Astrocyte of the cerebellum (primary cell): ENCODE results near the gene SULT1A2.

Experiments
- DNase-seq: peaks from one replicate; pipeline ENCODE4 v3.0.0-alpha.2; 2011; ENCODE audit warnings: low read depth
- H3K4me3 ChIP-seq: 2 replicates; pipeline ENCODE4 v1.5.1; 2011; ENCODE audit warnings: mild to moderate bottlenecking, low read depth, low read length, moderate library complexity
- in situ Hi-C: cut with HindIII; loops from 2 replicates; pipeline ENCODE4 v1.10.0; 2017; ENCODE audit warnings: low sequenced_read_pairs
- TF ChIP-seq, protein P1 (sequence below): IDR thresholded peaks from 2 replicates; pipeline ENCODE4 v1.5.1; 2012; ENCODE audit warnings: low read length, low read depth, moderate library complexity, mild to moderate bottlenecking; ENCODE audit errors: missing control alignments

The SULT1A2 gene

GRCh38 chr16:28587386-28587785 lies 9.5 kb downstream of the SULT1A2 start:
- TF ChIP-seq, protein P1, sequence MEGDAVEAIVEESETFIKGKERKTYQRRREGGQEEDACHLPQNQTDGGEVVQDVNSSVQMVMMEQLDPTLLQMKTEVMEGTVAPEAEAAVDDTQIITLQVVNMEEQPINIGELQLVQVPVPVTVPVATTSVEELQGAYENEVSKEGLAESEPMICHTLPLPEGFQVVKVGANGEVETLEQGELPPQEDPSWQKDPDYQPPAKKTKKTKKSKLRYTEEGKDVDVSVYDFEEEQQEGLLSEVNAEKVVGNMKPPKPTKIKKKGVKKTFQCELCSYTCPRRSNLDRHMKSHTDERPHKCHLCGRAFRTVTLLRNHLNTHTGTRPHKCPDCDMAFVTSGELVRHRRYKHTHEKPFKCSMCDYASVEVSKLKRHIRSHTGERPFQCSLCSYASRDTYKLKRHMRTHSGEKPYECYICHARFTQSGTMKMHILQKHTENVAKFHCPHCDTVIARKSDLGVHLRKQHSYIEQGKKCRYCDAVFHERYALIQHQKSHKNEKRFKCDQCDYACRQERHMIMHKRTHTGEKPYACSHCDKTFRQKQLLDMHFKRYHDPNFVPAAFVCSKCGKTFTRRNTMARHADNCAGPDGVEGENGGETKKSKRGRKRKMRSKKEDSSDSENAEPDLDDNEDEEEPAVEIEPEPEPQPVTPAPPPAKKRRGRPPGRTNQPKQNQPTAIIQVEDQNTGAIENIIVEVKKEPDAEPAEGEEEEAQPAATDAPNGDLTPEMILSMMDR = no peak
- in situ Hi-C loops = no loop called here
- H3K4me3 ChIP-seq = no peak overlapping the region

DNA sequence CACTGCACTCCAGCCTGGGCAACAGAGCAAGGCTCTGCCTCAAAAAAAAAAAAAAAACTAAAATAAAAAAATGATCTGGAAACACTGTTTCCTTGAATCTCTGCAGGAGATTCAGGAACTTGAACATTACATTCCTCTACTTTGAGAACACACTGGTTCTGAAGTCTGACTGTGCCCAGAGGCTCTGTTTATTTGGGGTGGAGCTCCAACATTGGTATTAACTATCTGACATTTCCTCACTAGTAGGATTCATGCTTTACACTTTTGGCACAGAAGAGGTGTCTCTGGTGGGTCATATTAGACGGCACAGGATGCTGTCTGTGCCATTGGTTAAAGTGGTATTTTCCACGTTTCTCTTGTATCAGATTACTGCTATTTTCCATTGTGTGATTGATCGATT lies 10.4 kb downstream of the SULT1A2 start:
- H3K4me3 ChIP-seq = no peak overlapping the region
- TF ChIP-seq, protein P1 = no peak
- in situ Hi-C loops = no loop called here
- no peak for DNase-seq

More at GRCh38 chr16:28587386-28587785, 9.5 kb downstream of the SULT1A2 start:
- no peak for DNase-seq

- TF ChIP-seq, protein P1 = no peak
Observed at GRCh38 chr16:28585674-28586073, 11.2 kb downstream of the SULT1A2 start.

DNA sequence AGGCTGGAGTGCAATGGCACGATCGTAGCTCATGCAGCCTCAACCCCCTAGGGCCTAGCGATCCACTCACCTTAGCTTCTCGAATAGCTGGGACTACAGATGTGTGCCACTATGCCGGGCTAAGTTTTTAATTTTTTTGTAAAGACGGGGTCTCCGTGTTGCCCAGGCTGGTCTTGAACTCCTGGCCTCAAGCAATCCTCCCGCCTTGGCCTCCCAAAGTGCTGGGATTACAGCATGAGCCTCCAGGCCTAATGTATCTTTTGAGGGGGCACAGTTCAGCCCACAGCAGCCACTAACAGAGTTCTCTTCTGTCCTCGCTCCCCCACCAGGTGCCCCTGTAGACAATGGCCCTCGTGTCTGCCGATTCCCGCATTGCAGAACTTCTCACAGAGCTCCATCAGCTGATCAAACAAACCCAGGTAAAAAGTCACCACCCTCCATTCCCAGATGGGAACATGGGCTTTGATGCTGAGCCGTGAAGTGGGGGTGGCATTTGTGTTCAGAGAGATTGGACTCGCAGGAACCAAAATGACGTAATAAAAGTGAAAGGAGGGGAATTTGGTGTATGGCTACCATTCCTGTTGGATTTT lies 16.0 kb downstream of the SULT1A2 start:
- in situ Hi-C loops = no loop called here
- H3K4me3 ChIP-seq = no peak overlapping the region
- no peak for DNase-seq
- TF ChIP-seq, protein P1 = no peak

More at GRCh38 chr16:28585674-28586073, 11.2 kb downstream of the SULT1A2 start:
- in situ Hi-C loops = no loop called here
- no peak overlapping the region for H3K4me3 ChIP-seq
- no peak for DNase-seq

DNA sequence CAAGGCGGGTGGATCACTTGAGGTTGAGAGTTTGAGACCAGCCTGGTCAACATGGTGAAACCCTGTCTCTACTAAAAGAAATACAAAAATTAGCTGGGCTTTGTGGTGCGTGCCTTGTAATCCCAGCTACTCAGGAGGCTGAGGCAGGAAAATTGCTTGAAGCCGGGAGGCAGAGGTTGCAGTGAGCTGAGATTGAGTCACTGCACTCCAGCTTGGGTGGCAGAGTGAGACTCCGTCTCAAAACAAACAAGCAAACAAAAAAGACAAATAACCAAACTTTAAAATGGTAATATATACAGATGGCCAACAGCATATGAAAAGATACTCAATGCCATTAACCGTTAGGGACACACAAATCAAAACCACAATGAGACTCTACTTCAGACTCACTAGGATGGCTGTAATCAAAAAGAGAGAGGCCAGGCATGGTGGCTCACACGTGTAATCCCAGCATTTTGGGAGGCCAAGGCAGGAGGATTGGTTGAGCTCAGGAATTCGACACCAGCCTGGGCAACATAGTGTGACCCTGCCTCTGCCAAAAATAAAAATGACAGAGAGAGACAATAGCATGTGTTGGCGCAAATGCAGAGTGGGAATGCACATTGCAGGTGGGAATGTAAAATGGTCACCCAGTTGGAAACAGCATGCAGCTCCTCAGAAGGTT lies 21.3 kb downstream of the SULT1A2 start:
- in situ Hi-C loops = no loop called here
- no peak for DNase-seq
- TF ChIP-seq, protein P1 = no peak
- no peak overlapping the region for H3K4me3 ChIP-seq

GRCh38 chr16:28574925-28575324 lies 21.9 kb downstream of the SULT1A2 start:
- TF ChIP-seq, protein P1 = no peak
- H3K4me3 ChIP-seq = no peak overlapping the region
- no peak for DNase-seq
- in situ Hi-C loops = no loop called here
